Measurements from ENCODE around the gene TRIM74.
"Not testable (repeated sequence)": the region's sequence is repeated elsewhere in the genome, so short reads cannot be mapped to it uniquely, and the experiment has no call there.

The TRIM74 gene

GRCh38 chr7:72968980-72969516 lies at the start of gene TRIM74:
TRIM74 (minus strand) TSS chr7:72969466; CDS start chr7:72966157, 3,309 bp downstream.
- not testable (repeated sequence) for DNase-seq (ENCODE audit: low spot score)

- DNase-seq (ENCODE audit: low spot score), result not testable (repeated sequence)
Measured at GRCh38 chr7:73006491-73006890, 37.2 kb upstream of the TRIM74 start.

- peak; percentile 77 for DNase-seq (ENCODE audit: low spot score)
Measured at GRCh38 chr7:73005693-73006447, 36.6 kb upstream of the TRIM74 start.

GRCh38 chr7:73005356-73005692 lies 36.1 kb upstream of the TRIM74 start:
- not testable (repeated sequence) for DNase-seq (ENCODE audit: low spot score)

- DNase-seq (ENCODE audit: low spot score), result not testable (repeated sequence)
Measured at GRCh38 chr7:72997887-72998468, 28.7 kb upstream of the TRIM74 start.

GRCh38 chr7:72997447-72997846 lies 28.2 kb upstream of the TRIM74 start:
- not testable (repeated sequence) for DNase-seq (ENCODE audit: low spot score)

GRCh38 chr7:72995484-72995883 lies 26.2 kb upstream of the TRIM74 start:
- DNase-seq (ENCODE audit: low spot score), result not testable (repeated sequence)

- not testable (repeated sequence) for DNase-seq (ENCODE audit: low spot score)
Measured at GRCh38 chr7:72990146-72990913, 21.1 kb upstream of the TRIM74 start.

GRCh38 chr7:72982084-72982483 lies 12.8 kb upstream of the TRIM74 start:
- DNase-seq (ENCODE audit: low spot score), result not testable (repeated sequence)

- DNase-seq (ENCODE audit: low spot score), result not testable (repeated sequence)
Measured at GRCh38 chr7:72980382-72980781, 11.1 kb upstream of the TRIM74 start.

GRCh38 chr7:72976434-72976833 lies 7.2 kb upstream of the TRIM74 start:
- DNase-seq (ENCODE audit: low spot score), result not testable (repeated sequence)

GRCh38 chr7:72975656-72976286 lies 6.5 kb upstream of the TRIM74 start:
- not testable (repeated sequence) for DNase-seq (ENCODE audit: low spot score)

- DNase-seq (ENCODE audit: low spot score), result not testable (repeated sequence)
Measured at GRCh38 chr7:72974781-72975180, 5.5 kb upstream of the TRIM74 start.

- DNase-seq (ENCODE audit: low spot score), result not testable (repeated sequence)
Measured at GRCh38 chr7:72971505-72971904, 2.2 kb upstream of the TRIM74 start.

GRCh38 chr7:72969688-72970087 lies 422 bp upstream of the TRIM74 start:
- DNase-seq (ENCODE audit: low spot score), result not testable (repeated sequence)

- DNase-seq (ENCODE audit: low spot score), result not testable (repeated sequence)
Measured at GRCh38 chr7:72966892-72967291, 2.4 kb downstream of the TRIM74 start.

GRCh38 chr7:72965186-72965975 lies 3.9 kb downstream of the TRIM74 start:
- DNase-seq (ENCODE audit: low spot score), result not testable (repeated sequence)

- DNase-seq (ENCODE audit: low spot score), result not testable (repeated sequence)
Measured at GRCh38 chr7:72963056-72963455, 6.2 kb downstream of the TRIM74 start.

GRCh38 chr7:72961346-72961650 lies 8.0 kb downstream of the TRIM74 start:
- not testable (repeated sequence) for DNase-seq (ENCODE audit: low spot score)

- not testable (repeated sequence) for DNase-seq (ENCODE audit: low spot score)
Measured at GRCh38 chr7:72960626-72961345, 8.5 kb downstream of the TRIM74 start.

- DNase-seq (ENCODE audit: low spot score), result not testable (repeated sequence)
Measured at GRCh38 chr7:72960029-72960428, 9.2 kb downstream of the TRIM74 start.

All from hematopoietic multipotent progenitor cell treated with erythropoietin and hydrocortisone succinate and interleukin-3 and kit ligand, for 15 days (in vitro differentiated cells).